Measurements from ENCODE around the gene LDLR. TPM values are rescaled to one million over a fixed set of nuclear protein-coding genes. Genes with fewer than 3 reads are reported as not detected.
"Not testable (repeated sequence)": the region's sequence is repeated elsewhere in the genome, so short reads cannot be mapped to it uniquely, and the experiment has no call there.

Gene LDLR
- polyA plus RNA-seq, 12 donors: 14.3 to 33.0 (median 22.2) TPM; not detected in 1

DNA sequence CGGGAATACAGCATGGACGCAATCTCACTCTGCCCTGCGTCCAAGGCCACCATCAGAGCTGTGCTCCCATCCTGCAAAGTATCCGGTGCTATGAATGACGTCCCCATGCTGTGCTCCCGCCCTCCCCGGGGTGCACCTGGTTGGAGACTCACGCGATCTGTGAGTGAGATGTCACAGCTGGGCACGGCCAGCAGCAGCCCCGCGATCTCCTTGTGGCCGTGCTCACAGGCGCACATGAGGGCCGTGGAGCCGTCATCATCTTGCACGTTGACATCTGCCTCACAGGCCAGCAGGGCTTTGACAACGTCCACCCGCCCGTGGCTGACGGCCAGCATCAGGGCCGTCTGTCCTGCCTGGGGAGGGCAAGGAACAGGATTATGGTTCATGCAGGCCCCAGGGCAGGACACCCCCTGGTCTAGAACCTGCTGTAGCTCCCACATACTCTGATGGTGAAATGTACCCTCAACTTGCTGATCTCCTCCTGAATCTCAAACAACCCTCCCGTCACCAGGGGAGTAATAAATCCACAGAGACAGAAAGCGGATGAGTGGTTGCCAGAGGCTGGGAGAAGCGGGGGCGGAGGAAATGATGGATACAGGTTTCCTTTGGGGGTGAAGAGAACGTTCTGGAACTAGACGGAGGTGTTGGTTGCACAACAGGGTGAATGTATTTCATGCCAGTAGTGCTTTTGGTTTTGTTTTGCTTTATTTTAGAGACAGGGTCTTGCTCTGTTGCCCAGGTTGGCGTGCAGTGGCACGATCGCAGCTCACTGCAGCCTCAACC is 80.8 kb downstream of the LDLR start:
- DNase-seq: no peak

DNA sequence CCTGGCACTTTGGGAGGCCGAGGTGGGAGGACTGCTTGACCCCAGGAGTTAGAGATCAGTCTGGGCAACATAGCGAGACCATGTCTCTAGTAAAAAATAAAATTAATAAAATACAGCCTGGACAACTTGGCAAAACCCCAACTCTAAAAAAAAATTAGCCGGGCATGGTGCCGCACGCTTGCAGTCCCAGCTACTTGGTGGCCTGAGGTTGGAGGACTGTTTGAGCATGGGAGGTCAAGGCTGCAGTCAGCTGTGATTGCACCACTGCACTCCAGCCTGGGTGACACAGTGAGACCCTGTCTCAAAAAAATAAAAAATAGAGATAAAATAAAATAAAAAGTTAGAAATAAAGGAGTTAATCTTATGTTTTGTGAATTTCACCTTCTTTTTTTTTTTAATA is 81.9 kb downstream of the LDLR start:
- no peak for DNase-seq

DNA sequence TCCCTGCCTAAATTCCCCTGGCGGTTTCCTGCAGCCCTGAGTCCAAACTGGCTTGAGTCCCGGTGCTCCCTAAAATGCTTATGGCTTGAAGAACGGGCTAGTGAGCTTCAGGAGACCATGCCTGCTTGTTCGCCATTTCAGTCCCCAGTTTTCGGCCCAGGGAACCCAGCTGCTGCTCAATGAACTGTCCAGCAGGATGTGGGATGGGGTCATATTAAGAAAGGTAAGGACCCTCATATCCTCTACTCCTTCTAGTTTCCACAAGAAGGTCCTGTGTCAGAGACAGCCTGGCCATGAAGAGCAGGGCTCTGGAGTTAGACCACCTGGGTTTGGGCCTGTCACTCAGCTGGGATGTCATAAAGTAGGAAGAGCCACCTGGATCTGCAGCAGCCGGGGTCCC is 83.3 kb downstream of the LDLR start:
- DNase-seq: no peak

DNA sequence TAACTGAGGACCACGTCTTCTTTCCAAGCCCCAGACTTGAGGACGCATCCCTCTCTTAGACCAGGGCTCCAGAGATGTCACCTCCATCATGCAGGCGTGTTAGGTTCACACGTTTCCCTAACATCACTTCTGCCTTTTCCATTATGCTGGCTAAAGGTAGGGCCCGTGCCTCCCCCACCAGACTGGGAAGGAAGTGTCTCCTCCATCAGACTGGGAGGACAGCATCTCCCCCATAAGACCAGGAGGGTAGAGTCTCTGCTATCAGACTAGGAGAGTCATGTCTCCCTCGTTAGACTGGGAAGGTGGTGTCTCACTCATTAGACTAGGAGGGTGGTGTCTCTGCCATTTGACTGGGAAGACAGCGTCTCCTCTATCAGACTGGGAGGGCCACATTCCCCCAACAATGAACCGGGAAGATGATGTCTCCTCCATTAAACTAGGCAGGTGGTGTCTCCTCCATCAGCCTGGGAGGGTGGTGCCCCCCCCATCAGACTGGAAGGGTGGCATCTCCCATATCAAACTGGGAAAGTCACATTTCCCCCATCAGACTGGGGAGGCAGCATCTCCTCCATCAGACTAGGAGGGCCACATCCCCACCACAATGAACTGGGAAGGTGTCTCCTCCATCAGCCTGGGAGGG is 84.4 kb downstream of the LDLR start:
- no peak for DNase-seq

DNA sequence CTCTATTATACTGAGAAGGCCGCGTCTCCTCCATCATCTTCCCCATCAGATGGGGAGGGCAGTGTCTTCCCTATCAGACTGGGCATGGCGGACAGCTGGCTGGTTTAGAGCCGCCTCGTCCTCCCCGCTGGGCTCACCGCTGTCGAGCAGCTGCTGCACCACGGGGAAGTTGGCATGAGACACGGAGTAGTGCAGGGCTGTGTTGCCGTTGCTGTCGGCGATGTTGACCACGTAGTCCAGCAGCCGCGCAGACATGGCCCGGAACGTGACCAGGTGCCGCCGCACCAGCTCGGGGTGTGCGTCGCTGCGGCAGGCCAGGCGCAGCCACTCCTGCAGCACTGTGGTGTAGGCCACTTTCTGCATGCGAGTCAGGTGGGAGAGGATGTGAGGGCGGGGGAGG is 85.1 kb downstream of the LDLR start:
- DNase-seq: no peak

DNA sequence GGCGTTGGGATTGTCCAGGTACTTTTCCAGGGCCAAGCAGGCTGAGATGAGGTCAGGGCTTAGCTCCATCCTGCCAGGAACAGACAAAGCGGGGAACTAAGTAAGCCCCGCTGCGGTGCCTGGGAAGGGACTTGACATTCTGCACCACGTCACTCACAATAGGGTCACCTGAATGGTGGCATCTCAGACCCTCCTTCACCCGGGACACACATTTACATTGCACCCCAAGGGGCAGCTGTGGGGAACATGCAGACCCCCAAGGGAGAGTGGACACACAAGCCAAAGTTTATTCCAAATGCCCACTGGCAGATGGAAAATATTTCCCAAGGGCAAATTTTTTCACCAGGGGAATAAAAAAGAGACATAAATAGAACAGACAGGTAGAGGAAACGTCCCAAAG is 86.7 kb downstream of the LDLR start:
- no peak for DNase-seq

DNA sequence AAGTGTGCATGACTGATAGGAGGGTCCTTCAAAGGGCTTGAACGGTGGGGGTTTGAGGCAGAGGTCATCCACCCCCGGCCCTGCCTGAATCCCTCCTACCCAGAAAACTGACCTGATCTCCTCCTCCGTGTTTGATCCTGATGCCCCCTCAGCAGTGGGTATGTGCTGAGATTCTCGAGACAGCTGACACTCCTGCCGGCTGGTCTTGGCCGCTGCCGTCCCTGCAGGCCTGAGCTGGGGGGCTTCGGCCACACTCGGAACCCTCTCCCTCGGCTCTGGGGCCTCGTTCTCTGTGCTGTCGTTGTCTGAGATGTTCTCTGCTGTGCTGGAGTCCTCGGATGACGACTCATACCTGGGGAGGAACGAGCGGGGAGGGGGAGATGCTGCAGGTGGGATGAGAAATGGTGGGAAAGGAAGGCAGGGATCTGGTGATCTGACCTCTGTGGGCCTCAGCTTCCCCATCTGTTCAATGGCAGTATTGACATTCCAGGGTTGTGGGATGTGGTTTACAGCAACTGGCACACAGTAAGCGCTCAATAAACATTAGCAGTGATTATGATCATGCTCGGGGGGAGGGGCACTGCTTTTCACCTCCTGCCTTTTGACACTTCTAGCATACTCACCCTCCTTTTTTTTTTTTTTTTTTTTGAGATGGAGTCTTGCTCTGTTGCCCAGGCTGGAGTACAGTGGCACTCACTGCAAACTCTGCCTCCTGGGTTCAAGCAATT is 87.4 kb downstream of the LDLR start:
- no peak for DNase-seq

DNA sequence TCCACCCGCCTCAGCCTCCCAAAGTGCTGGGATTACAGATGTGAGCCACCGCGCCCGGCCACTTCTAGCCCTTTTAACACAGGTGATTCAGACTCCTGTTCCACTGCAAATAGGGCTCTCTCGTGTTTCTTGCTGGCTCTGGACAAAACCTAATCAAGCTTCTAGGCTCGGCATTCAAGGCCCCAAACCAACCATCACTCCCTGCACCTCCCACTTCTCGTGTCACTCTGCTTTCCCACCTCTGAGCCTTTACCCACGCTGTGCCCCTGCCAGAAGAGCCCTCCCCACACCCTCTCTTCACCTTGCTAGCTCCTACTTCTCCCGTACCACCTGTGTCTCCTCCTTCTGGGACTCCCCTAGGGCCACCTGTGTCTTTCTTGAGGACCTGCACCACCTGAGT is 88.3 kb downstream of the LDLR start:
- DNase-seq: no peak

DNA sequence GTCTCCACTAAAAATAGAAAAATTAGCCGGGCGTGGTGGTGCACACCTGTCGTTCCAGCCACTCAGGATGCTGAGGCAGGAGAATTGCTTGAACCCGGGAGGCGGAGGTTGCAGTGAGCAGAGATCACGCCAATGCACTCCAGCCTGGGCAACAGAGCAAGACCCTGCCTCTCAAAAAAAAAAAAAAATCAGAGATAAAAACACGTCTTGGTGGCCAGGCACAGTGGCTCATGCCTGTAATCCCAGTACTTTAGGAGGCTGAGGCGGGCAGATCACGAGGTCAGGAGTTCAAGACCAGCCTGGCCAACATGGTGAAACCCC is 89.8 kb downstream of the LDLR start:
- not testable (repeated sequence) for DNase-seq

DNA sequence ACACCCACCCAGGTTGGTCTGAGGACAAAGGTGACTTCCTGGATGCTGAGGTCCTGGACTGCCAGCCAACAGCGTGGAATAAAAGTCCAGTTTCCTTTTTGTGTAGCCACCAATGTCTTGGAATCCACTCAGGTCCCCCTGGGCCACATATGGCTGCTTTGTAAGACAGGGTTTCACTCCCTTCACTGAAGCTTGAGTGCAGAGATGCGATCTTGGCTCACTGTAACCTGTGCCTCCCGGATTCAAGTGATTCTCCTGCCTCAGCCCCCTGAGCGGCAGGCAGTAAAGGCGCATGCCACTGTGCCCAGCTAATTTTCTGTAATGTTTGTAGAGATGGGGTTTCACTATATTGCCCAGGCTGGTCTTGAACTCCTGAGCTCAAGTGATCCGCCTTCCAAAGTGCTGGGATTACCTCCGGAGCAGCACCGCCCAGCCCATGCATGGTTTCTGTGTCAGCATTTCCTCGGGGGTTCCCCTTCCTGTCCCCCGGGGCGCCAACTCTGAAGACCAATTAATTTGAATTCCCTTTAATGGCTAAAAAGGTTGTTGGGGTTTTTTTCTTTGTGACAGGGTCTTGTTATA is 90.5 kb downstream of the LDLR start:
- no peak for DNase-seq

DNA sequence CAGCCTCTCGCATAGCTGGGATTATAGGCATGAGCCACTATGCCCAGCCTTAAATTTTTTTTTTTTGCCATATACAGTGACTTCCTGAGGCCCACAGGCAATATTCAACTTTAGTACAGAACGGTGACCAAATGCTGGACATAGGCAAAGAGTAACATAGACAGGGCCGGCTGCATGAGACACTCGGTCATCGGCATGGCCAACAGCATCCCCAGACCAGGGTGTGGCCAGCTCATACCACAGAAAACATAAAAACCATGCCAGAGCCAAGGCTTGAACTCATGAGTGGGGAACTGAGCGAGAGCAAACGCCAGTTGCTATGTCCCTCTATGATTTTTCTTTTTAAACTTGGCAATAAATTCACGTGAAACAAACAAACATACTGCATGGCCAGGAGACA is 91.1 kb downstream of the LDLR start:
- DNase-seq: no peak

DNA sequence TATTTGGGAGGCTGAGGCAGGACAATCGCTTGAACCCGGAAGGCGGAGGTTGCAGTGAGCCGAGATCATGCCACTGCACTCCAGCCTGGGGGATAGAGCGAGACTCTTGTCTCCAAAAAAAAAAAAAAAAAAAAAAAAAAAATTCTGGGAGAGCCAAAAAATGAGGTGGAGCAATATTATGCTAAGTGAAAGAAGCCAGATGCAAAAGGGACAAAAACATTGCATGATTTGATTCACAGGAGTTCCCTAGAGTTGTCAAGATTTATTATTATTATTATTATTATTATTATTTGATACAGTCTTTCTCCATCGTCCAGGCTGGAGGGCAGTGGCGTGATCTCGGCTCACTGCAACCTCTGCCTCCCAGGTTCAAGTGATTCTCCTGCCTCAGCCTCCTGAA is 91.7 kb downstream of the LDLR start:
- DNase-seq: not testable (repeated sequence)

DNA sequence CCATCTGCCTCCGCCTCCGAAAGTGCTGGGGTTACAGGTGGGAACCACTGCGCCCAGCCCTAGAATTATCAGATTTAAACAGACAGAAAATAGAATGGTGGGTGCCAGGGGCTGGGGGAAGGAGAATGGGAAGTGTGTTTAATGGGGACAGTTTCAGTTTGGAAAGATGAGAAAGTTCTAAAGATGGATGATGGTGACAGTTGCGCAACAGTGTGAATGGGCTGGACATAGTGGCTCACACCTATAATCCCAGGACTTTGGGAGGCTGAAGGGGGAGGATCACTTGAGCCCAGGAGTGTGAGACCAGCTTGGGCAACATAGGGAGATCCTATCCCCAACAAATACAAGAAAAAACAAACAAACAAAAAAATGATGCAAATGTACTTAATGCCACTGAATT is 92.2 kb downstream of the LDLR start:
- DNase-seq: no peak

Other genes with a start within 250 kb of the LDLR start
- 1 to 10 TPM in 9 of 12 donors, under 1 TPM in 1, not detected in 2; 0.92 to 7.1 (median 2.9) TPM for gene C19orf38, start 241.0 kb upstream of the LDLR start, polyA plus RNA-seq (ENCODE audit: insufficient read length in 12 of 12)
- gene CARM1, start 217.9 kb upstream of the LDLR start, polyA plus RNA-seq (ENCODE audit: insufficient read length in 12 of 12): 10 to 100 TPM in 11 of 12 donors, not detected in 1; 47.1 to 84.2 (median 54.9) TPM
- gene YIPF2, start 160.8 kb upstream of the LDLR start, polyA plus RNA-seq (ENCODE audit: insufficient read length in 12 of 12): 10 to 100 TPM in 11 of 12 donors, not detected in 1; 18.0 to 56.6 (median 23.4) TPM
- 10 to 100 TPM in 10 of 12 donors, not detected in 2; 10.2 to 20.0 (median 17.8) TPM for gene TIMM29, start 160.7 kb upstream of the LDLR start, polyA plus RNA-seq (ENCODE audit: insufficient read length in 12 of 12)
- gene SMARCA4, start 128.4 kb upstream of the LDLR start, polyA plus RNA-seq (ENCODE audit: insufficient read length in 12 of 12): 100 to 1,000 TPM in 3 of 12 donors, 10 to 100 TPM in 9; 69.3 to 181 (median 86.1) TPM
- gene SPC24, start 66.3 kb downstream of the LDLR start, polyA plus RNA-seq (ENCODE audit: insufficient read length in 12 of 12): 10 to 100 TPM in 5 of 12 donors, 1 to 10 TPM in 5, not detected in 2; 6.9 to 19.1 (median 10.4) TPM
- 100 to 1,000 TPM in 11 of 12 donors, not detected in 1; 100 to 164 (median 118) TPM for gene KANK2, start 108.1 kb downstream of the LDLR start, polyA plus RNA-seq (ENCODE audit: insufficient read length in 12 of 12)
- gene ANGPTL8, start 150.2 kb downstream of the LDLR start, polyA plus RNA-seq (ENCODE audit: insufficient read length in 12 of 12): under 1 TPM in 6 of 12 donors, not detected in 6; 0.32 to 0.89 (median 0.50) TPM
- 10 to 100 TPM in 11 of 12 donors, not detected in 1; 23.7 to 53.7 (median 37.5) TPM for gene DOCK6, start 173.1 kb downstream of the LDLR start, polyA plus RNA-seq (ENCODE audit: insufficient read length in 12 of 12)
- gene TSPAN16, start 206.7 kb downstream of the LDLR start, polyA plus RNA-seq (ENCODE audit: insufficient read length in 12 of 12): not detected